B cell (primary cell): ENCODE data around the gene POC1B. TPM values are rescaled to one million over a fixed set of nuclear protein-coding genes. Genes with fewer than 3 reads are reported as not detected.

Source experiments
- ATAC-seq: fragments of 200-7000 bp; cut with Tn5 transposase; one replicate; pipeline ENCODE4 v1.10.0; 2021; ENCODE audit warnings: low read depth, mild to moderate bottlenecking, moderate number of reproducible peaks, moderate library complexity
- CTCF ChIA-PET: fragments of 350-600 bp; sonication (Branson Sonifier 250); formaldehyde crosslinking; loops from one replicate; lab custom pipeline; 2021; ENCODE audit warnings: antibody characterized with exemption, inconsistent platforms; lab: Charles Lee
- POLR2A ChIA-PET: fragments of 350-600 bp; sonication (Branson Sonifier 250); formaldehyde crosslinking; loops from one replicate; lab custom pipeline; 2021; ENCODE audit warnings: antibody characterized with exemption; lab: Charles Lee
- DNase-seq: peaks from one replicate; pipeline ENCODE4 v3.0.0; 2013
- H2AFZ ChIP-seq: 2 replicates; pipeline ENCODE4 v1.6.1; 2012; ENCODE audit warnings: mild to moderate bottlenecking, low read depth, low read length; ENCODE audit not compliant: insufficient read depth, poor library complexity, severe bottlenecking
- H3K27ac ChIP-seq, 2 donors: 1 replicate in 1 of 2; 2 replicates in 1 of 2; pipeline ENCODE4 v1.5.1; 2012 to 2013; ENCODE audit warnings: low read length in 2 of 2, mild to moderate bottlenecking in 2 of 2, moderate library complexity in 1 of 2
- H3K27me3 ChIP-seq, 4 experiments: fragments of 200-600 bp in 1 of 4; sonication (generic) in 1 of 4; replicated peaks in 1 of 4; 1 replicate in 2 of 4; 2 replicates in 2 of 4; pipeline versions ENCODE4 v1.6.1 to v1.7.0; 2013 to 2016; ENCODE audit warnings: low read length in 3 of 4, mild to moderate bottlenecking in 2 of 4, mixed read lengths in 1 of 4, moderate library complexity in 1 of 4; ENCODE audit not compliant: insufficient read depth in 4 of 4, control insufficient read depth in 3 of 4; ENCODE audit errors: control extremely low read depth in 1 of 4
- H3K36me3 ChIP-seq, 2 experiments: replicated peaks in 1 of 2; 1 replicate in 1 of 2; 2 replicates in 1 of 2; pipeline versions ENCODE4 v1.6.1 to v1.7.1; 2013; ENCODE audit warnings: low read length in 1 of 2; ENCODE audit not compliant: insufficient read depth in 2 of 2, control insufficient read depth in 1 of 2; ENCODE audit errors: control extremely low read depth in 1 of 2, extremely low read depth in 1 of 2
- H3K4me1 ChIP-seq, 2 donors: fragments of 200-600 bp in 1 of 2; sonication (generic) in 1 of 2; 1 replicate in 1 of 2; 2 replicates in 1 of 2; pipeline versions ENCODE4 v1.5.1 to v1.6.1; 2013 to 2017; ENCODE audit warnings: low read length in 2 of 2; ENCODE audit not compliant: control insufficient read depth in 2 of 2, insufficient read depth in 2 of 2
- H3K4me2 ChIP-seq: replicated peaks from 2 replicates; pipeline ENCODE3; 2012; ENCODE audit warnings: mild to moderate bottlenecking, low read depth, low read length; ENCODE audit not compliant: poor library complexity, severe bottlenecking
- H3K4me3 ChIP-seq, 5 experiments: fragments of 200-600 bp in 1 of 5; sonication (generic) in 1 of 5; 1 replicate in 3 of 5; 2 replicates in 2 of 5; pipeline versions ENCODE4 v1.5.1 to v1.7.0; 2011 to 2016; ENCODE audit warnings: low read length in 4 of 5, mild to moderate bottlenecking in 4 of 5, low read depth in 2 of 5, control low read depth in 1 of 5, moderate library complexity in 1 of 5; ENCODE audit not compliant: insufficient read depth in 1 of 5; ENCODE audit errors: control extremely low read depth in 1 of 5, extremely low read depth in 1 of 5
- H3K79me2 ChIP-seq: fragments of 200-600 bp; sonication (generic); one replicate; pipeline ENCODE4 v1.6.0; 2016; ENCODE audit warnings: low read length; ENCODE audit not compliant: control insufficient read depth, insufficient read depth
- H3K9ac ChIP-seq: fragments of 200-600 bp; sonication (generic); 2 replicates; pipeline ENCODE4 v1.6.1; 2017; ENCODE audit warnings: mild to moderate bottlenecking, low read length, moderate library complexity
- H3K9me3 ChIP-seq, 3 donors: one replicate each; pipeline versions ENCODE4 v1.6.1 to v1.7.1; 2013; ENCODE audit warnings: low read length in 2 of 3; ENCODE audit not compliant: control insufficient read depth in 2 of 3, insufficient read depth in 1 of 3; ENCODE audit errors: control extremely low read depth in 1 of 3
- H4K20me1 ChIP-seq: 2 replicates; pipeline ENCODE4 v1.6.0; 2012; ENCODE audit warnings: mild to moderate bottlenecking, low read length; ENCODE audit not compliant: insufficient read depth, control insufficient read depth, poor library complexity, severe bottlenecking
- H3K27ac Mint-ChIP-seq: one replicate; pipeline ENCODE4 v1.8.0; 2021; ENCODE audit warnings: mixed read lengths
- H3K27me3 Mint-ChIP-seq: one replicate; pipeline ENCODE4 v1.8.0; 2021; ENCODE audit warnings: mixed read lengths
- H3K4me1 Mint-ChIP-seq: one replicate; pipeline ENCODE4 v1.8.0; 2021; ENCODE audit warnings: mixed read lengths
- H3K4me3 Mint-ChIP-seq: one replicate; pipeline ENCODE4 v1.8.0; 2021; ENCODE audit warnings: mixed read lengths
- H3K9me3 Mint-ChIP-seq: one replicate; pipeline ENCODE4 v1.8.0; 2022; ENCODE audit warnings: mixed read lengths; ENCODE audit not compliant: insufficient read depth
- EZH2 ChIP-seq: IDR thresholded peaks from 2 replicates; pipeline ENCODE4 v1.6.1; 2012; ENCODE audit warnings: borderline replicate concordance, low read depth, mild to moderate bottlenecking, moderate library complexity, low read length; ENCODE audit not compliant: insufficient read depth, poor library complexity, severe bottlenecking
- WGBS: methylation state at CpG from one replicate; pipeline ENCODE4 v1.1.5; 2013; ENCODE audit warnings: missing lambda C conversion rate; ENCODE audit not compliant: insufficient coverage; 5-methylcytosine and 5-hydroxymethylcytosine counted together
- intact Hi-C: fragments of 100-400 bp; cut with micrococcal nuclease; formaldehyde crosslinking; loops from one replicate; pipeline ENCODE4 v1.10.0; 2022
- polyA plus RNA-seq: library from polyadenylated mRNA; depleted of rRNA; stranded (reverse); fragments of >200 nt; gene quantifications from 2 replicates; pipeline ENCODE4 v1.2.3, GENCODE V29; 2012
- total RNA-seq, 2 donors: library from RNA; stranded (reverse); fragments of 120-200 nt in 1 of 2; gene quantifications; 1 replicate in 1 of 2; 2 replicates in 1 of 2; pipeline versions ENCODE4 v1.2.3 to v1.2.4, GENCODE V29; 2013 to 2022
- TF ChIP-seq, protein P1 (sequence below): fragments of 200-600 bp; IDR thresholded peaks from one replicate; pipeline ENCODE4 v1.8.0; 2022; ENCODE audit warnings: antibody characterized with exemption, mild to moderate bottlenecking

Gene POC1B
- total and polyA plus RNA-seq, 2 donors (not counting 1 experiment from before 2014, with no cell fraction given), result 12.0 to 39.5 TPM

DNA sequence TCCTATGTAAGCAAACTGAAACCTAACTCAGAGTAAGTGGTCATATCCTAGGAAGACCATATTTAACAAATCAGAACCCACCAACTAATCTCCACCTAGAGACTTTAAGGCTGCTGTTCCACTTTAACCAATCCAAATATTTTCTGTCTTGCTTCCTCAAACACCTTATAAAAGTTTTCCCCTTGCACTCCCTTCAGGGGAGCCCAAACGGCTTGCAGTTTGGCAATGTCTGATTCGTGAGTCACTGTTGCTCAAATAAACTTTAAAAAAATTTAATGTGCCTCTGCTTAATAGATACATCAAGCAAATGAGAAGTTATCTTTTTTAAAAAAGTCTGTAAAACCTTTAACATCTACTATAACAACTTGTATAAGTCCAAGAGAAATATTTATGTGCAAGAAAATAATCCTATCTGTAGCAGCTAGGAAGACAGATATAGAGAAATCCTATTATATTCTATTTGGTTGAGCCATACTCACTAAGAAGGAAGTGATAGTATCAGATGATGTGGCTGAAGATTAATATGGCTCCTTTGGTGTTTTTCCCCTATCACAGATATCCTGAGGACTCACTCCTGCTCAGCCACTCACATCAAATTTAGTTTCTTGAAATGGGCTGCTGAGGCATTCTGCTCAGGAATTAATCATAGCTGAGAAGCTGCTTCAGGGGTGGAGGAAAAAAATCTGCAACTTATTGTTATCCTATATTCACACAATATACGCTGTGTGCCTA, 108.4 kb downstream of the POC1B start:
- H3K4me1 ChIP-seq, result no peaks in the 10 kb centered on the region
- intact Hi-C loops, result no loop called here
- no peaks in the 10 kb centered on the region for H3K79me2 ChIP-seq
- Mint-ChIP-seq H3K27me3 (no peaks in the 10 kb centered on the region), H3K4me1 (no peaks in the 10 kb centered on the region), H3K27ac (no peak overlapping the region), H3K9me3 (no peaks in the 10 kb centered on the region), H3K4me3 (no peak overlapping the region)
- H2AFZ ChIP-seq, result no peak overlapping the region
- ChIA-PET POLR2A (no interaction called here), CTCF (no interaction called here)
- ATAC-seq (no peak), DNase-seq (no peak)
- peaks cover 0 to 5% (median 0%) of the 10 kb centered on the region in 3 donors for H3K9me3 ChIP-seq
- TF ChIP-seq, protein P1, sequence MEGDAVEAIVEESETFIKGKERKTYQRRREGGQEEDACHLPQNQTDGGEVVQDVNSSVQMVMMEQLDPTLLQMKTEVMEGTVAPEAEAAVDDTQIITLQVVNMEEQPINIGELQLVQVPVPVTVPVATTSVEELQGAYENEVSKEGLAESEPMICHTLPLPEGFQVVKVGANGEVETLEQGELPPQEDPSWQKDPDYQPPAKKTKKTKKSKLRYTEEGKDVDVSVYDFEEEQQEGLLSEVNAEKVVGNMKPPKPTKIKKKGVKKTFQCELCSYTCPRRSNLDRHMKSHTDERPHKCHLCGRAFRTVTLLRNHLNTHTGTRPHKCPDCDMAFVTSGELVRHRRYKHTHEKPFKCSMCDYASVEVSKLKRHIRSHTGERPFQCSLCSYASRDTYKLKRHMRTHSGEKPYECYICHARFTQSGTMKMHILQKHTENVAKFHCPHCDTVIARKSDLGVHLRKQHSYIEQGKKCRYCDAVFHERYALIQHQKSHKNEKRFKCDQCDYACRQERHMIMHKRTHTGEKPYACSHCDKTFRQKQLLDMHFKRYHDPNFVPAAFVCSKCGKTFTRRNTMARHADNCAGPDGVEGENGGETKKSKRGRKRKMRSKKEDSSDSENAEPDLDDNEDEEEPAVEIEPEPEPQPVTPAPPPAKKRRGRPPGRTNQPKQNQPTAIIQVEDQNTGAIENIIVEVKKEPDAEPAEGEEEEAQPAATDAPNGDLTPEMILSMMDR, result no peak
- TF ChIP-seq EZH2, result no peak
- no peak overlapping the region for H3K4me3 ChIP-seq
- H3K4me2 ChIP-seq, result no peak overlapping the region
- no peak overlapping the region for H3K9ac ChIP-seq
- peaks cover 3 to 5% of the 10 kb centered on the region in 2 experiments for H3K36me3 ChIP-seq
- H3K27ac ChIP-seq, result no peak overlapping the region
- no peaks in the 10 kb centered on the region for H4K20me1 ChIP-seq
- no CpG with 5 or more reads among the region's 3 CpGs for WGBS
- H3K27me3 ChIP-seq, result no peaks in the 10 kb centered on the region

DNA sequence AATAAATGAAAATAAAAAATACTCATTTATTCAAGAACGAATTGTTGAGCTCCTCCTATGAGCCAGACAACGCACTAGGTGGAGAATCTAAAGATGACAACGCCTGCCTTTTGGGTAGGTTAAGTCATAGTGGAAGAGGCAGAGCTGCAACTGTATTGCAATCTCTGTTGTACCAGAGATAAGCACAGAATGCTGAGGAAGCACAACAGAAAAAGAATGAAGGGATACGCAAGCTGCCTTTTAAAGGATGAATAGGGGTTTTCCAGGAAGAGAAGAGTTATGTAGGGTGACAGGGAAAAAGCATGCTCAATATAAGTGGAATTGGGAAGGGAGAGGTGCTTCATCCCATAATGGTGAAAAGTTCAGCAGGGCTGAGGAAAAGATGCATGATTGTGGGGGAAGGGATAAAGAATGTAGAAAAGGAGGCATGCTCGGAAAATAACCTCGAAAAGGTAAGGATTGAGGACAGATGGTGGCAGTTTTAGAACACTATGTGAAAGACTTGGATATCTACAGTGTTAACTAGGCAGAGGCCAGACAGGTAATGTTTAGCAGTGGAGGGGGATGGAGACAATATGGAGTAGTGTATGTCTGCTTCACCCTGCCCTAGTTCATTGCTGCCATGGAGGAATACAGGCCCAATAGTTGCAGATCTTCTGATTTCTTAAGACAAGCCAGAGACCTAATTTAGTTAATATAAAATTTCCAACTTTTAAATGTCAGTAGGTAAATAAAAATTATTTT, 109.6 kb downstream of the POC1B start:
- no peak overlapping the region for H3K27ac Mint-ChIP-seq

More for the DNA sequence above, 109.6 kb downstream of the POC1B start:
- ChIA-PET POLR2A (no interaction called here), CTCF (no interaction called here)
- Mint-ChIP-seq H3K4me3 (no peak overlapping the region), H3K9me3 (no peaks in the 10 kb centered on the region), H3K27me3 (no peaks in the 10 kb centered on the region), H3K4me1 (no peaks in the 10 kb centered on the region)
- Histone ChIP-seq H3K79me2 (no peaks in the 10 kb centered on the region), H3K36me3 (peaks cover 2 to 5% of the 10 kb centered on the region in 2 experiments), H3K9me3 (peaks cover 0 to 5% (median 0%) of the 10 kb centered on the region in 3 donors), H3K4me1 (no peaks in the 10 kb centered on the region), H3K27me3 (no peaks in the 10 kb centered on the region), H3K4me2 (no peak overlapping the region), H2AFZ (no peak overlapping the region), H4K20me1 (no peaks in the 10 kb centered on the region), H3K27ac (no peak overlapping the region), H3K9ac (no peak overlapping the region), H3K4me3 (no peak overlapping the region)
- WGBS, result 98% methylated on average over 5 of the region's 6 CpGs
- ATAC-seq, result no peak
- intact Hi-C loops, result no loop called here
- no peak for DNase-seq
- TF ChIP-seq, protein P1, result no peak
- TF ChIP-seq EZH2, result no peak
